HK-2 (cell line): ENCODE data around the gene METRN.

ENCODE experiments used
- DNase-seq: peaks from one replicate; pipeline ENCODE4 v3.0.0-alpha.2; 2018; ENCODE audit not compliant: unreplicated experiment

METRN gene

DNA sequence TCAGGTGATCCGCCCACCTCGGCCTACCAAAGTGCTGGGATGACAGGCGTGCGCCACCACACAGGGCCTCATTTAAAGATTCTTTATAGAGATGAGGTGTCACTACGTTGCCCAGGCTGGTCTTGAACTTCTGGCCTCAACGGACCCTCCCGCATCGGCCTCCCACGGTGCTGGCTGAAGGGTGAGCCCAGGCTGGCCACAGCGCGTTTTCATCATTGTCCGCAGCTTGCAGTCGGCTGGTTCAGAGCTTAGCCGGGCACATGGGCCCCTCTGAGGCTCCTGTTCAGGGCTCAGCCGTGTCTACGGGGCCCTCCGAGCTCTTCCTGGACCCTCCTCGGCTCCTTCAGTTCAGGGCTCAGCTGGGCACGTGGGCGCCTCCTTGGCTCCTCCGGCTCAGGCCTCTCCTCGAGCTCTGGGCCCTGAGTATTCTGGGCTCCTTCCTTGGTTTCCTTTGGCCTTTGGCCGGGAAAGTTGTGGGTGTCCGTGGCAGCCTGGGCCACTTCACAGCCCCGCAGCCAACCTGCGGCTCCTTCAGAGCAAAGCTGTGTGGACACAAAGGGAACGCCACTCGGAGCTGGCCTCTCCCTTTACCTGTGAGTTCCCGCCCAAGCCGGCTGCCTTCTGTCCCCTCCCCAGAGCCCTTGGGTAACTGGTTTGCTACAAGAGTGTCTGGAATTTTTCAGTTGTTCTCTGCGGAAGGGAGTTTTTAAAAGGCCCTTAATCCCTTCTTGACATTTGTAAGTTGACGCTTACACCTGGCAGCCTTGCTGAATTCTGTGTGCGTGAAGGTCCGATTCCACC is 44.4 kb downstream of the METRN start:
- no peak for DNase-seq

DNA sequence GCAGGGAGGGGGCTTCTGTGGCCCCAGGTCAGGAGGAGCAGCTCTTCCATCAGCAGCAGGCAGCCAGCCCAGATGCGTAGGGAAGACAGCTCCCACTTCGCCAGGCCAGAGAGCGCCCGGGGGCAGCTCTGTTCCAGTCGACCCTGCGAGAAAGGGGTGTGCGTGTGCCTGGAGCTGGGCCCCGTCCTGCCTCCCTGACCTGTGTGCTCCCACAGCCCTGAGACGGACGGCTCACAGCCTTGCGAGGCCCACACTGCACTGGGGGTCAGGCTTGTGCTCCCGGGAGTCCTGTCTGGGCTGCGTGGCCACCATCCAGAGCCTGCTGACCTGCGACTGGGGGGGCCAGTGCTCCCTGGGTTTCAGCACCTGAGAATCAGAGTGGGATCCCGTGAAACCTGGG is 45.1 kb downstream of the METRN start:
- no peak for DNase-seq

DNA sequence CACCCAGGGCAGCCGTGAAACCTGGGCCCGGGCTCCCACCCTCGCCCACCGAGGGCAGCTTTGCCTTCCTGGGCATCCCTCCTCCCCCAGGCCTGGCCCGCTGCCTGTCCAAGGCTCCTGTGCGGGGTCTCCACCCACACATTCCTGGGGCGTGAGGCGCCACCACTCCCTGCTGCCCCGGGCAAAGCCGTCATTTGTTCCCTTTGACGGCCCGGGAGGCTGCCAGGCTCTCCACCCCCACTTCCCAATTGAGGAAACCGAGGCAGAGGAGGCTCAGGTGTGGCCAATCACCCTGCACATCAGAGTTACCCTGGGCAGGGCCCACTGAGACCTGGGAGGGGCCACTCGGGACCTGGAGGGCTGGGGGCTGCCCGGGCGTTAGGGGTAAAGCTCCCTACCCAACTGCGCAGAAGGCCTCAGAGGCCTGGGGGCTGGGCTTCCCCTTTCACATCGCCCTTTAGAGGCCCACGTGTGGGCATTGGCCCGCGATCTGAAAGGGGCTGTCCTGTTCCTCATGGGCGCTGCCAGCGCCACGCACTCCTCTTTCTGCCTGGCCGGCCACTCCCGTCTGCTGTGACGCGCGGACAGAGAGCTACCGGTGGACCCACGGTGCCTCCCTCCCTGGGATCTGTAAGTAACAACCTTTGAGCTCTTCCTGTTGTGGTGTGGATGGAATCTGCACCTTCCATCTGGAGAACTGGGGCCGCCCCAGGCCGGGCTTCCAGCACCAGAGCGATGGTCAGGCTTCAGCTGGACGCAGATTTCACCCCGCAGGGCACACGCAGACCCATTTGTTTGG is 45.8 kb downstream of the METRN start, which contains the start of gene MSLN:
TSS of gene MSLN (plus strand) at position 190 of the 799 bp plus-strand sequence. CDS start 1,947 bp downstream, outside the sequence.
- DNase-seq: no peak

DNA sequence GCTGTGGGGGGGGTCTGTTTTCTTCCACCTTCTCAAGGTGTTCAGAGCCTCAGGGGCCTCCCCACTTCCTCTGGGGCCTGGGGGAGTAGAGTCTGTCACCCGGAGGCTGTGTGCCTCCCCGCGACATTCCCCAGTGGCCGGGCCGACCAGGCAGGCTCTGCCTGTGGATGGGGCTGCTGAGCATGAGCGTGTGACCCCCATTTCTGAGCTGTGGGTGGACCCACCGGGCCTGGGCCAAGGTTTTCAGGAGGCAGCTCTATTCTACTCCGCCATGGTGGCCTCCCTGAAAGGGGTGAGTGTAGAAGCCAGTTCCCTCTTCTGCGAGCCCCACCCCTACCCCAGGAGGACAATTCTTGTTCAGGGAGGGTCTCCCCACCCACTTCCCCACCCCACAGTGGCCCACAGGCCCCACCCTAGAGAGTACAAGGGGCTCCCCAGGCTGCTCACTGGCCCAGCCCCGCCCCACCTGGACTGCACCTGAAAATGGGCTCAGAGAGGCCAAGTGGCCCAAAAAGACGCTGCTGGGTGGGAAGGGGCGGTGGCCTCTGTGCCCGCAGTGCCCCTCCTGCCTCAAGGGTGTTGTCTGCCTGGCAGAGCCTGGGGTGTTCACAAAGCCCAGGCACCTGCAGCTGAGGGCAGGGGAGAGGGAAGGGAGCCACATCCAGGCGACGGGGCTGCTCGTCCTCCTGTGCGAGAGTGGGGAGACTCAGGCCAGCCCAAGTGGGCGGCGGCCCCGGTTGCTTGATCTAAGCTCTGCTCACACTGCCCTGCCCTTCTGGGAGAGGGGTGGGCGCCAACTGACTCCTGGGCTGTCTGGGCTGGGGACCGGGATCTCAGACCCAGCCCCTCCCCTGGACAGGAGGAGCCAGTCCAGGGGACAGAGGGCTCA is 47.0 kb downstream of the METRN start:
- no peak for DNase-seq

DNA sequence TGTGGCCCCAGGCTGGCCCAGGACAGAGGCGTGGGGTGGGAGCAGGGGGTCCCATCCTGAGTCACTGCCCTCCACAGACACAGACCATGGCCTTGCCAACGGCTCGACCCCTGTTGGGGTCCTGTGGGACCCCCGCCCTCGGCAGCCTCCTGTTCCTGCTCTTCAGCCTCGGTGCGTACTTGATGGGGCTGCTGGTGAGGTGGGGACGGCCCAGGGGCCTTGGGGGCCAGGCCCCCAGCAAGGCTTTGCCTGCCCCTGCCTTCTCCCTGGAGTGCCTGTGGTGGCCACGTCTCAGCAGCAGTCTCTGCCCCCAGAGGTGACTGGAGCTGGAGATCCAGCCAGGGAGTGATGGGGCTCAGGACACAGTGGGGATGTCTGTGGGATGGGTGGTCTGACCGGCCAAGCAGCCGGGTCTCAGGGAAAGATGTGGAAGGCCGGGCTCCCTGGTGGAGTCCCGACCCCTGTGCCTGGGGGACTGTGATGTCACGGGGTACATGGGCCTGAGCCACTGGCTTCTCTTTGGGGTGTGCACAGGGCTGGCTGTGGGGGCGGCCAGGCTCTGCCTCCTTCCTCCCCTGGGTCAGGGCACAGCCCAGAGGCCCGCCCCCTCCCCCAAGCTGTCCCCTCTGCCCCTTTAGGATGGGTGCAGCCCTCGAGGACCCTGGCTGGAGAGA is 47.8 kb downstream of the METRN start:
- DNase-seq: no peak

DNA sequence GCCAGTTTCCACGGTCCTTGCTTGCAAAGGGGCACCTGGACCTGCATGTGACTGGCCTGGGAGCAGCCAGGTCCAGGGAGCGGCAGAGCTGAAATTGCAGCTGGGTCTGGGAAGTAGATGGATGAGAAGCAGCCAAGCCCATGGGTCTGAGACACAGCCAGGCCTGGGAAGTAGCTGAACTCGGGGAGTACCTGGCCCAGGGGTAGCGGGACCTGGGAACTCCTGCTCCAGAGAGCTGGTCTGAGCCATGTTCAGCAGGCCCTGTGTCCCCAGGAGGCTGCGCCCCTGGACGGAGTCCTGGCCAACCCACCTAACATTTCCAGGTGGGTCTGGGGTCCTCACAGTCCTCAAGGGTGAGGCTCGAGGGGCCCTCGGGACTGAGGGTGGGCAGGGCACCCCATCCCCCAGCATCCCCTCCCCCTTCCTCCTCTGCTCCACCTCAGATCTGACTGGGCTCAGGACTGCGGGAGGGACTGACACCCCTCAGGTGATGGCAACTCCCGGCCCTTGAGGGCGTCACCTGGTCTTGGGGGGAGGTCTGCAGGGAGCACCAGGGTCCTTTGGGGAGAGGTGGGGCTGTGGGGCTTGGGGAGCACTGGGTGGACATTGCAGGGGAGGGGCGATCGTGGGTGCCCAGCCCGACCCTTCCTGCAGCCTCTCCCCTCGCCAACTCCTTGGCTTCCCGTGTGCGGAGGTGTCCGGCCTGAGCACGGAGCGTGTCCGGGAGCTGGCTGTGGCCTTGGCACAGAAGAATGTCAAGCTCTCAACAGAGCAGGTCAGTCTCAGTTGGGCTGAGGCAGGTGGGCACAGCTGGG is 48.7 kb downstream of the METRN start:
- no peak for DNase-seq

- DNase-seq: no peak
Observed at GRCh38 chr16:764184-764750, 49.3 kb downstream of the METRN start.

DNA sequence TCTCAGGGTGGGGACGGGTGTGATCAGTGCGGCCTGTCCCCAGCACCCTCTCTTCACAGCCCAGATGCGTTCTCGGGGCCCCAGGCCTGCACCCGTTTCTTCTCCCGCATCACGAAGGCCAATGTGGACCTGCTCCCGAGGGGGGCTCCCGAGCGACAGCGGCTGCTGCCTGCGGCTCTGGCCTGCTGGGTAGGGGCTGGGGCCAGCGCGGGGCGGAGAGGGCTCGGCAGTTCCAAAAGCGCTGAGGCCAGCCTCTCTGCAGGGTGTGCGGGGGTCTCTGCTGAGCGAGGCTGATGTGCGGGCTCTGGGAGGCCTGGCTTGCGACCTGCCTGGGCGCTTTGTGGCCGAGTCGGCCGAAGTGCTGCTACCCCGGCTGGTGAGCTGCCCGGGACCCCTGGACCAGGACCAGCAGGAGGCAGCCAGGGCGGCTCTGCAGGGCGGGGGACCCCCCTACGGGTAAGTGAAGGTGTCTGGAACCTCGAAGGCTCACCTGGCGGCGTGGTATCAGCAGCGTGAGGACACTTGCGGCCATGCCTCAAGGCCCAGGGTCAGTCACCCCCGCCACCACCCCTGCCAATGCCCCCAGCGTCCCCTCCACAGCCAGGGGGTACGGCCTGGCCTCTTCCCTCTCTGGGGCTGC is 50.0 kb downstream of the METRN start:
- DNase-seq: no peak

DNA sequence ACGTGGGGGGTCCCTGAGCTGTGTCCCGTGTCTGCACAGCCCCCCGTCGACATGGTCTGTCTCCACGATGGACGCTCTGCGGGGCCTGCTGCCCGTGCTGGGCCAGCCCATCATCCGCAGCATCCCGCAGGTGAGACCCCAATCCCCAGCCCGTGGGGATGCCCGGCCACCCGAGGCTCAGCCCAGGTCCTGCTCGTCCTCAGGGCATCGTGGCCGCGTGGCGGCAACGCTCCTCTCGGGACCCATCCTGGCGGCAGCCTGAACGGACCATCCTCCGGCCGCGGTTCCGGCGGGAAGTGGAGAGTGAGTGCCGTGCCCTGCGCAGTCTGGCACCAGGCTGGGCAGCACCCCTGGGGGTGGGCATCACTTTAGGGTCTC is 50.6 kb downstream of the METRN start:
- no peak for DNase-seq

- no peak for DNase-seq
Observed at GRCh38 chr16:766008-766819, 51.3 kb downstream of the METRN start.

GRCh38 chr16:766820-767640 is 52.1 kb downstream of the METRN start:
- no peak for DNase-seq

DNA sequence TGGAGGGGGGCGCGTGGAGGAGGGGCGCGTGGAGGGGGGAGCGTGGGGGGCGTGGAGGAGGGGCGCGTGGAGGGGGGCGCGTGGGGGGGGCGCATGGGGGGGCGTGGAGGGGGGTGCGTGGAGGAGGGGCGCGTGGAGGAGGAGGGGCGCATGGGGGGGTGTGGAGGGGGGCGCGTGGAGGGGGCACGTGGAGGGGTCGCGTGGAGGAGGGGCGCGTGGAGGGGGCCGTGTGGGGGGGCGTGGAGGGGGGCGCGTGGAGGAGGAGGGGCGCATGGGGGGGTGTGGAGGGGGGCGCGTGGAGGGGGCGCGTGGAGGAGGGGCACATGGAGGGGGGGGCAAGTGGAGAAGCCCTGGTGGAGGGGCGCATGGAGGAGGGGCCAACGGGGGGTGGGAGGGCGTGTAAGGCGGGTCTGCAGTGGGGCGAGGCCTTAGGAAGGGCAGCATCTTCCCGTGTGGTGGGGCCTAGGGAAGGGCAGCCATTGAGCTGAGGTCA is 52.9 kb downstream of the METRN start:
- DNase-seq: no peak

DNA sequence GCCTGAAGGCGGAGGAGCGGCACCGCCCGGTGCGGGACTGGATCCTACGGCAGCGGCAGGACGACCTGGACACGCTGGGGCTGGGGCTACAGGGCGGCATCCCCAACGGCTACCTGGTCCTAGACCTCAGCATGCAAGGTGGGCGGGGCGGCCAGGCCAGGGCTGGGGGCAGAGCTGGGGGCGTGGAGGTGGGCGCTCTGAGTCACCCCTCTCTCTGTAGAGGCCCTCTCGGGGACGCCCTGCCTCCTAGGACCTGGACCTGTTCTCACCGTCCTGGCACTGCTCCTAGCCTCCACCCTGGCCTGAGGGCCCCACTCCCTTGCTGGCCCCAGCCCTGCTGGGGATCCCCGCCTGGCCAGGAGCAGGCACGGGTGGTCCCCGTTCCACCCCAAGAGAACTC is 53.5 kb downstream of the METRN start:
- no peak for DNase-seq
